HG03045 (cell line): ENCODE measurements around the gene CCR9.

Experiments used
- ATAC-seq: cut with Tn5 transposase; IDR thresholded peaks from one replicate; pipeline ENCODE4 v1.9.1; 2021; ENCODE audit warnings: mild to moderate bottlenecking, moderate library complexity; ENCODE audit not compliant: unreplicated experiment

The CCR9 gene

DNA sequence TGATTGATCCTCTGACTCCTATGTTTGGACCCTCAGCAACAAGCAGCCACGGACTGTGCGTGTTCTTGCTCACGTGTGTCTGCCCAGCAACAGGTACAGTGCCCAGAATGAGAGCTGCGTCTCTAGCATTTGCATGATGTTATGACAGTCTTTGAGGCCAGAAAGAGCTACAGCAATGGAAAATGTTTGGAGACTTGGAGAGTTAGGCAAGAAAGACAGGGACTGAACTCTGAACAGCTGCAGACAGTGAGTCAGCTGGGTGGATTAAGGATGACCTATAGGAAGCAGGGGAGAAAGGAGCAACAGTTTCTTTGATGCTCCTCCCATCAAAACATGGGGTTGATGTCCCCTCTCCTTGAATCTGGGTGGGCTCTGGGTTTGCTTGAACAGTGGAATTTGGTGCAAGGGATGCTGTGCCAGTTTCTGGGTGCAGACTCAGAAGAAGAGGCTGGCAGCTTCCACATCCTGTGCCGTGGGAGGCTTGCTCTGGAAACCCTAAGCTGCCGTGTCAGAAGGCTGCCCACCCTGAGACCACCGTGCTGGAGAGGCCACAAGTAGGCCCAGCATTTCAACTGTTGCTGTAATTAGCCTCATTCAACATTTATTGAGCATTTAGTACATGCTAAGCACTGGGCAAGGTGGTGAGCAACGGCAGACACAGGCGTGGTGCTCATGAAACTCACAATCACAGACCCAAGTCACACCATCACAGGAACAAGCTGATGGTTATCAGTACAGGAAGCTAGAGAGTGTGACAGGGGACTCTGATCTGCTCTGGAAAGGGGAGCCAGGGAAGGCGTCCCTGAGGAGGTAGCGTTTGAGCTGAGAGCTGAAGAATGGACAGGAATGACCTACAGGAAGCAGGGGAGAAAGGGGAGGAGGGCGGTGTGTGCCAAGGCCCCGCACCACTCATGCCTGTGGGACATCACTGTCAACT, 21.7 kb downstream of the CCR9 start:
- no peak for ATAC-seq

DNA sequence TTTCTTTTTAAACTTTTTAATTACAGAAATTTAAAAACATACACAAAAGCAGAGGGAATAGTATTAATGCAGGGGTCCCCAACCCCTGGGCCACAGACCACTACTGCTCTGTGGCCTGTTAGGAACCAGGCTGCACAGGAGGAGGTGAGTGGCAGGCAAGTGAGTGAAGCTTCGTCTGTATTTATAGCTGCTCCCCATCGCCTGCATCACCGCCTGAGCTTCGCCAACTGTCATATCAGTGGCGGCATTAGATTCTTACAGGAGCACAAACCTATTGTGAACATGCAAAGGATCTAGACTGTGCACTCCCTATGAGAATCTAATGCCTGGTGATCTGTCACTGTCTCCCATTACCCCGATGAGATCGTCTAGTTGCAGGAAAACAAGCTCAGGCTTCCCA, 22.4 kb downstream of the CCR9 start:
- ATAC-seq = no peak

DNA sequence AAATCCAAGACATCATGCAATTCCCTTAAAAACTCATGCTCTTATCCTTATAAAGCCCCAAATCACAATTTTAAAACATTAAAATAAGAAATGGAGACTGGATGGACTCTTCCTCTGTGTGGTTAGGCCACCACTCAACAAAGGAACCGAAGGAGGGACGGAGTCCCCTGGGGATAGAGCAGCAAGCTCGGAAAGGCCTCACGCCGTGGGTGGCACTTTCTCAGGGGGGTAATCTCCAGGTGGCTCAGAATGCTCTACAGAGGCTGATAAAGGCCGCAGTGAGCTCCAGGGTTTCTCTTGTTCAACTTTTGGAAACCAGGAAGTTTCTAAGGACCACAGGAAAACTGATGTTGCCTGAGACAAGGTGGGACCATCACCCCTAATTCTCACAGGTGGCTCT, 23.2 kb downstream of the CCR9 start:
- ATAC-seq = no peak

DNA sequence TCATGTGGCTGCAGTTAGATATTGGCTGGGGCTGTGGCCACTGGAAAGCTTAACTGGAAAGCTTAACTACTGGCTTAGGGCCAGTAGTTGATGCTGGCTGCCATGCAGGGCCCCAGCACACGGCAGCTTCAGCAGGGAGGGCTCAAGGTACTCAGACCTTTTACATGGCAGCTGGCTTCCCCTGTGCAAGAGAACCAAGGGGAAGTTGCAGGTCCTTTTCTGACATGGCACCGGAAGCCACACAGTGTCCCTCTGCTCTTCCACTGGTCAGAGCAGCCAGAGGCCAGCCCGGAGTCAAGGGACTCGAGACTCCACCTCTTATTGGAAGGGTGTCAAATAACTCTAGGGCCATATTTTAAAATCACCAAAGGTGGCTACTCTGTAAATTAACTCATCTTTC, 24.5 kb downstream of the CCR9 start:
- no peak for ATAC-seq

DNA sequence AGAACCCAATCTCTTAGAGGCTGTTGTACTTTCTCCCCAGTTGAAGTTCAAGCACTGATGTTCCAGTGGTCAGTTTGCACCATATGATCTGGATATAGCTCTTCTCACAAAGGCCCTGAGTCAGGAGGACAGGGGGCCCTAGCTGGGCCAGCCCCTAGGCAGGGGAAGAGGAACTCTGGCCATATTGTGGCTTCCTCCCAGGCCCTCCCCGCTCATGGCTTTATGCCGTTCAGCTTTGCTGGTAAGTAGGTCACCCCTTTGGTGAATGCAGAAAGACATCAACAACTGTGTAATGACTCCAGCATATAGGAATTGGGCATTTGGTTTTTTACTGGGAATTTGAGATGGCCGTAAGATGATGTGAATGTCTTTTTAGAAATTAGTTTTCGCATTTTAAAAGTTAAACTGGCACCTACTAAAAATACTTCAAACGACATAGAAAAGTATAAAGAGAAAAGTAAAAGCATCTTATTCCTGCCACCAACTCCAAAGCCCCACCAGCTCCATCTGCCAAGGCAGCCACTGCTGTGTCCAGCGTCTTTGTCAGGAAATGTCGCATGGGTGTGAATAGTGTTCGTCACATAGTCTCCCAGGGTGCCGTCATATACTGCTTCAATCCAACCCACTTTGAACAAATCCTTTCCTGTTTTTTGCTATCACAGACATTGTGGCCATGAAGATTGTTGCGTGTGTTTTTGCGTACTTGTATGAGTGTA, 25.3 kb downstream of the CCR9 start:
- ATAC-seq = no peak

DNA sequence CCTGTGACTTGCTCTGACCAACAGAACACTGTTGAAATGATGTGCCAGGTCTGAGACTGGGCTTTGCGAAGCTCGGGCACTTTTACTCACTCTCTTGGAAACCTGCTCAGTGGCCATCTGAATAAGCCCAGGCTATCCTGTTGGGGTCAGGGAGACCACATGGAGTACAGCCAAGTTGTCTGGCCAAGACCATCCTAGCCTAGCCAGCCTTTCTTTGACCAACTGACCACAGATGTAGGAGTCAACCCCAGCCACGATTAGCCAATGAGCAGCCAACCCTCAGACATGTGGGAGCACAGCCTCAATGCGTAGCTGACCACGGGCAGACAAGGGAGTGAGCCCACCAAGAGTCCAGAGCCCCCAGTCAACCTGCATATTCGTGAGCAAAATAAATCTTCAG, 26.1 kb downstream of the CCR9 start:
- no peak for ATAC-seq

DNA sequence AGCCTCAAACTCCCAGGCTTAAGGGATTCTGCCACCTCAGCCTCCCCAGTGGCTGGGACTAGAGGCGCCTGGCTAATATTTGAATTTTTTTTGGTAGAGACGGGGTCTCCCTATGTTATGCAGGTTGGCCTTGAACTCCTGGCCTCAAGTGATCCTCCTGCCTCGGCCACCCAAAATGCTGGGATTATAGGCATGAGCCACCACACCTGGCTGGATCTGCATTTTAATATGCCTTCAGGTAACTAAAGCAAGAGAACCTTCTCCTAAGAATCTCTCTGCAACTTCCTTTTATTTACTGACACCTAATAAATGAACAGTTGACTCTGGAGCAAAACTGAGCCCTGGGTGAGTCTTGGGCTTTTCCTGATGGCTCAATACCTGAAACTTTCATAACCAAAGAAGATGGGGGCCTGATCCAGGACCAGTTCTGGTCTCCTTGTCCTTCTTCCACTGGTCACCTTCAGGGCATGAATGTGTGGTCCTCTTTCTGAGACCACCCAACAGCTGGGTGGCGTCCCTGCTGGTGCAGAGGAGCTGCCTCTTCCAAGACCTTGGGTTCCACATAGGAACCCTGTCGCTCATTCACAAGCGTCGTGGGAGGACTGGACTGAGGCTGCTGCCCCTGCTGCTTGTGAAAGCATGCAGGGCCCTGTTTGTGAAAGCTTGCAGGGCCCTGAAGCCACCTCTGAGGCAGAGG, 28.2 kb downstream of the CCR9 start:
- no peak for ATAC-seq

DNA sequence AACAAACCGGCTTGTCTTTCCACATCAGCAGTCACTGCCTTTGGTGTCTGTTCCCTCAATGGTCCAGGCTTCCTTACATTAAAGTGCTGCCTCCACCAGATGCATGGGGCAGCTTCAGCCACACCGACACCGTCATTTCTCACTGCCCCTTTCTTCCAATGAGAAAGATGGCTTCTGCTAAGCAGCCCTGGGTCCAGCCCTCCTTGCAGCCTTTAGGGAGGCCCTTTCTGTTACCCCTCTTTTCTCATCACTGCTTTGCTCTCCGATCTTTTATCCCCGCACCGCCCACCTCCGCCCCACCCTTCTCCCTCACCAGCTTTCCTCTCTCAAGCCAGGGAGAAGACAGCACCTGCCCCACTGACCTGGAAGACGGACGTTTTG, 28.7 kb downstream of the CCR9 start:
- no peak for ATAC-seq

DNA sequence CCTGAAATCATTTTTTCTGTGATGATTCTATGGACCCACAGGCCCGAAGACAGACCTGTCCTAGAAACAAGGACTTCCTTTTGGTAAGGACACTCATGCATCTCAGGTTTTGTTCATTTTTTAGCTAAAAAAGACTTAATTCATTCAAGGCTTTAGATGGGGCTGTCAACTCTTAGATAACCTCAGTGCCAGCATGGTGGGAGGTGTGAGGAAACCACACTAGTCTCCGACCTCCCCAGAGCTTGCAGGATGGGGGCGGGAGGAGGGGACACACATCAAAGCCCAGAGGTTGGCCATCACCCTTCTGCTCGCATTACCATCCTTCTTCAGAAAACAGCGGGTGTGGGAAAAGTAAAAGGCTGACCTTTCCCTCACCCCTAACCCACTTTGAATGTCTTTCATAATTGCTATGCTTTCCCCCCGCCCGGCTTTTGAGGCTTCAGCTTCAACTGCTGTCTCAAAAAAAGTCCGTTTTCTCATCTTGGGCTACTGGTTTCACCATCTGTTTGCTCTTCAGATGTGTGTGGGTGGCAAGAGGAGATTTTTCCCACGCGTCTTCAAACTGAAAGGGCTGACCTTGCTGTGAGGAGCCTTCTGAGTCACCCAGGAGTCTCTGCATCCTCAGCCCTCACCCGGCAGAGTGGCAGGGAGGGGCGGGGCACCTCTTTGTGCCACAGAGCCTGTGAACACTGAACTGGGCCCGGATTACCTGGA, 29.3 kb downstream of the CCR9 start:
- ATAC-seq = peak; percentile 89

DNA sequence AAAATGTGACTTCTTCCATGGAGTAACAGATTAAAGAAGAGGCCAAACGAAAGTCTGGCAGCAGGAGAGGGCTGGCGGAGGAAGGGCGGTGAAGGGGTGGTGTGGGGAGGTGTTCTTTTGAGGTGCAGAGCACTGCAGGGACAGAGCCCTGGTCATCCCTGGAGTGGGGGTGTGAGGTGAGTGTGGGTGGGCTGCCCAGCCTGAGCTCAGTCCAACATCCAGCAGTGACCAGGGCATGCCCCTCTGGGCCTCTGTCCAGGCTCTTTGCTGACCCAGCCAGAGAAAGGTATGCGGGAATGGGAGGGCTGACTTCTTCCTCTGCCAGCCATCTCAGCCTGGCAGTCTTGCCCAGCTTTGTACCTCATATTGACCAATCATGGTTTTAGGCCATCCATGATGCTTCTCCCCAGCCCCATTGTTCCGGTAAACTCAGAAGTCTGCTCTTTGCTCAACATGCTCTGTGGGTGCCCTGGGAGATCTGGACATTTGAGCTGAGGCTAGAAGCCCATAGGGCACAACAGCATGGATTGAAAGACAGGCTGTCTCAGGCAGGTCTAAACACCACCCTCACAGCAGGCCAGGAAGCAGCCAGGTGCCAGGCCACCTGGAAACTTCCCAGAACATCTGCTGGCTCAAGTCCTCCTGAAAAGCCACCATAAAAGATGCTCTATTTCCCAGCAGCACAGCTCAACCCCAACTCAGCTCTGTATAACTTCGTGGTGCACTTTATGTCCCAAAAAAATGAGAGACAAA, 31.0 kb downstream of the CCR9 start:
- ATAC-seq = no peak

DNA sequence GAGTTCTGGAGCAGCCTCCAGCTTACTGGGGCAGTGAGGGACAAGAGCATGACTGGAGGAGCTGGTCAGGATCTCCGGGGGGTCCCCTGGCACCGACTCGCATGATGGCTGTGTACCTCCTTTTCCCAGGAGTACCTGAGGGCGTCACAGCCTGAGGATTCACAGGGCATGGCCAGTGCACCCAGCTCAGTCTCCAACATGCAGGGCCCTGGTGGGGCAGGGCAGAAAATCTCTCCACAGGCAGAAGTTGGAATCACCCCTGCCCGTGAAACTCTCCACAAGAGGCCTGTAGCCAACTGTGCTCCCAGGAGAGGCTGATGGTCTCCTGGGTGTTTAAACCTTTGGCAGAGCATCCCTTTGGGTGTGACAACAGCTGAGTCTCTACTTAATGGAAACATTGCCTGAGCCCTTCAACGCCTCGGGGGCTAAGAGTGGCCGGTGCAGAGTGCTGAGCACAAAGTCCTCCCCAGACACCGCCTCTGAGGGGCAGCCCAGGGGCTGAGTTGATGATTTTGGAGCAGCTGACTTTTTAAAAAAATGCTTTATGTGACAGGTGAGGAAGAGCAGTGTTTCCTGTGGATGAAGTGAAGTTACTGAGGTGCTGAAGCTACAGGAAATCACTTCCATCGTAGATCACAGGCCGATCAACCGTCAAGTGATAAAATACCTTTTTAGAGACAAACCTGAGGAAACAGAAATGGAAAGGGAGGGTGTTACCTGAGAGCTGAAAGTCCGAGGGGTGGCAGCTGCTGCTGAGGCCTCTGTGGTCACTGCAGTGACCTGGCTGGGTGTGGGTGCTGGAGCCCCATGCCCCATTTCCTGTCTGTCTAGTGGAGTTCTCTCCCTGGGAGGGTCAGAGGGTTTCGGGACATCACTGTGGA, 35.1 kb downstream of the CCR9 start:
- ATAC-seq = no peak

DNA sequence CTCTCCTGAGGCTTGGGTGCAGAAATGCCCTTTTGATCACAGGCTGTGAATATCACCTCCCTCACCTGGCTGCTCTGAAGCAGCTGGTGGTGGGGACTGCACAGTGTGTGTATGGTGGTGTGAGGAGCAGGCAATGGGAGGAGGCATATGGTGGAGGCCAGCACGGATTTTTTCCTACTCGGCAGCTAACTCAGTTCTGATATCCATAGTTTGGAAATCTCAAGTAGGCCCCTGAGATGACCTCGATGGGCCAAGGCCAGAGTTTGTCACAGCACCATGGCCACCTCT, 35.6 kb downstream of the CCR9 start:
- no peak for ATAC-seq

DNA sequence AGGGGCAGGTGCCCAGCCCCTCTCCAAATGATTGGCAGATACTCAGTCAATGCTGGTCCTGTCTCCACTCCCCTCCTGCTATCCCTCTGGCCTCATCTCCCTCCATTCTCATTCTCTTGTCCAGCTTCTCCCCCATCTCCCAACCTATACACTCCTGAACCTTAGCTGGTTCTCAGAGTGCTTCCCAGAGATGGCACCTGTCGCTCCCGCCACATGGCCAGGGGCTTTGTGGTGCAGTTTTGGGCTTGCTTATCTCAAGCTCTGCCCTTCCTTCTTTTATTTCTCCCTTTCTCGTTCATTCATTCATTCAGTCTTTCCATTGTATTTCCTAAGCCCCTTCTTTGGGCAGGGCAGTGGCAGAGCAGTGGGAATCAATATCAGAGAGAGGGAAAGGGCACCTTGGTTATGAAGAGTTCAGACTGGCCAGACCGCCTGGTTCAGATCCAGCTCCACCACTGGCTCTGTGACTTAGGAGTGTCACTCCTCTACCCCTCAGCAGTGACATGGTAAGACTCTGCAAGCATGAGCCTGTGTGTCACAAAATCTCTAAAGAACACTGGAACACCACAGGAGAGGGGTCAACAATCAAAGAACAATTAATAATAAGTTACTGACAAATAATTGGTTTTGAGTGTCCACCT, 36.7 kb downstream of the CCR9 start:
- no peak for ATAC-seq

DNA sequence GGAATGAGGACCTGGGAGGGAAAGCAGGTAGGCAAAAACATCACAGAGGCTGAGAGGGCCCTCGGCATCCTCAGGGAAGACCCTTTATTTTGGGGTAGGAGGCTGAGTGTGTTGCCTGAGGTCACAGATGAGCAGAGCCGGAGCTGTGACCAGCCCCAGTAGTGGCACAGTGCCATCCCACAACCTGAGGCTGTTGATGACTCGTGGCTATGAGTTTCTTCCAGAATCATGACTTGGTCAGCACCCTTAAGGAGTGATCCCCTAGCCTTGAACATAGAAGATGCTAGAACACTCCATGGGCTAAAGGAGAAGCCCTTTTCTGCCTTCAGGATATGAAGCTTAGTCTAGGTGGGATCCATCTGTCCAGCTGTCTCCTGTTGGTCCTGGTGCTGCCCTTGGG, 37.4 kb downstream of the CCR9 start:
- ATAC-seq = no peak

DNA sequence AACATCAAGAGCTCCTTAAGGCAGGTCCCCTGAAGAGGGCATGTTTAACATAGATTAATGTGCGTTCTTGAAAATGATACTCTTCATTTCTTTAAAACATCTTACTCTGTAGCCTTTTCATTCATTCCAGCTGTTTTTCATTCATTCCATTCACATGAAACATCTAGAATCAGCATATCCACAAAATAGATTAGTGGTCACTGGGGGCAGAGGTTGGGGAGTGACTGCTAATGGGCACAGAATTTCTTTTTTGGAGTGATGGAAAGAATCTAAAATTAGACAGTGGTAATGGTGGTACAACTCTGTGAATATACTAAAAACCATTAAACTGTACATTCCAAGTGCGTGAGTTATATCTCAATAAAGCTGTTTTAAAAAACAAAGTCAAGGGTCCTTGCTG, 41.5 kb downstream of the CCR9 start:
- no peak for ATAC-seq

DNA sequence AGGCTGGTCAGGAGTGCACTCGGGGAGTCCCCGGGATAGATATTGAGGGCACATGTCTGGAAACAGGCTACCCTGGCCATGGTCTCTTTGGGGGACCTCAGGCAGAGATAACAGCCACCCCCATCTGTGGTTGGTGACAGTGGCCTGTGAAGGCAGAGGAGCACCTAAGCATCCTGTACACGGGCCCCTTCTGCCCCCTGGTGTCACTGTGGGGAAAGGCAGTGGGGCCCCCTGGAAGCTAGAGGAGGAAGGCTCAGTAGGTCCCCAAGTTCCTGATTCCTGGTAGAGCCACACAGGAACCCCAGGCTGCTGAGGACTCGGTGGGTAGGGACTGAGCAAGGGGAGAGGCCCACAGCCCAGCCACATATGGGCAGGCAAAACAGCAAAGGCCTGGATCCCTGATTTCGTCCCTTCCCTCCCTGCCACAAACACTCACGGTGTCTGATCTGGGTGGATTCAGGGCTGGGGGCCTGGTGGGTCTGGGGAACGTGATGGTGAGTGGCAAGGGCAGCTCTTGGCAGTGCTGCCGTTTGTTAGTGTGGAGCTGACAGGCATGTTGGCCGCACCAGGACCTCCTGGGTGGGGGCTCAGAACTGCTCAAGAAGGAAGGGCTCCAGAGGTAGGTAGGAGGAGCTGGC, 42.8 kb downstream of the CCR9 start:
- ATAC-seq = no peak

DNA sequence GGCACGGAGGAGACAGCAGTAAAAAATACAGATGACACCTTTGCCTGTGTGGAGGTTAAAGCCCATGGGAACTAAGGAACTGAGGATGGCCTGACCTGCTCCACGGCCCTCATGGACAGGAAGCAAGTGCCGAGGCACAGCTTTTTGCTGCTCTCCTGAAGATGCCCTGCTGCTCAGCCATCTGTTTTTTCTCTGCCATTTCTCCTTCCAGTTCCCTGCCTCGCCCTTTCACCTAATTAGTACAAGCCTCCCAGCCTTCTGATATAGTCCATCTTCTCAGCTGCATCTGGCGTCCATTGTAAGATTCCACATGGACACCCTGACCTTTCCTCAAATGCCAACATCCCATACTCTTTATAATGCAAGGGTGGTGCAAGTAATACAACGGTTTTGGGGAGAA, 45.2 kb downstream of the CCR9 start:
- ATAC-seq = no peak

DNA sequence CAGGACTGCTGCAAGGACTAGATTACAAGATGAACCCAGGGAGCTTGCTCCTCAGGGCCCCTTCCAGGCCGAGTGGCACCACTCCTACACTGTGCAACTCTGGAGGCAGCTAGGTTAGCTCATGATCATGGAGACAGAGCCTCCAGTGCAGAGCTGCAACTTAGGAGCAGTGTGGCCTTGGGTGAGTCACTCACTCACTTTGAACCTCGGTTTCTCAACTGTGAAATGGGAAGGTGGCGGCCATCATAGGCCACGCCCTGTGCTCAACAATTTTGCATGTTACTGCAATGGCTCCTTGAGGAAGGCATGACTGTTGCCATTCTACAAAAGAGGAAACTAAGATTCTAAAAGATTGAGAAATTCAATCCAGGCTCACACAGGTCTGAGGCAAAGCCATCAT, 45.8 kb downstream of the CCR9 start:
- ATAC-seq = no peak

DNA sequence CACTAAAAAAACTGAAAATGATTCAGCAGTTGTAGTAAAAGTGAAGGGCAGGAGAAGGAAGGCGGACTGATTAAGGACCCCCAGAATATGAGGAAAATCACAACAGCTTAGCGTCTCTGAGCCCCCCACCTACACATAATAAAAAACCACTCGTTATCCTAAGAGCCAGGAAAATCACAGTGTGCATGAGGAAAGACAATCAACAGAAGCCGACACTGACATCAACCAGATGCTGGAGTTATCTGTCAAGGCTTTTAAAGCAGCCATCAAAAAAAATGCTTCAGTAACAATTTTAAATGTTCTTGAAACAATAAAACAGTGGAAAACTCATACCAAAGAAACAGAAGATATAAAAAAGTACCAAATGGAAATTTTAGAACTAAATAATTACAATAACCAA, 47.2 kb downstream of the CCR9 start:
- ATAC-seq = no peak
